NCI-H345 (cell line): ENCODE data around the gene LHX5.

ENCODE experiments used
- DNase-seq: peaks from one replicate; lab custom pipeline; 2025; lab: John Stamatoyannopoulos, UW

LHX5 gene

DNA sequence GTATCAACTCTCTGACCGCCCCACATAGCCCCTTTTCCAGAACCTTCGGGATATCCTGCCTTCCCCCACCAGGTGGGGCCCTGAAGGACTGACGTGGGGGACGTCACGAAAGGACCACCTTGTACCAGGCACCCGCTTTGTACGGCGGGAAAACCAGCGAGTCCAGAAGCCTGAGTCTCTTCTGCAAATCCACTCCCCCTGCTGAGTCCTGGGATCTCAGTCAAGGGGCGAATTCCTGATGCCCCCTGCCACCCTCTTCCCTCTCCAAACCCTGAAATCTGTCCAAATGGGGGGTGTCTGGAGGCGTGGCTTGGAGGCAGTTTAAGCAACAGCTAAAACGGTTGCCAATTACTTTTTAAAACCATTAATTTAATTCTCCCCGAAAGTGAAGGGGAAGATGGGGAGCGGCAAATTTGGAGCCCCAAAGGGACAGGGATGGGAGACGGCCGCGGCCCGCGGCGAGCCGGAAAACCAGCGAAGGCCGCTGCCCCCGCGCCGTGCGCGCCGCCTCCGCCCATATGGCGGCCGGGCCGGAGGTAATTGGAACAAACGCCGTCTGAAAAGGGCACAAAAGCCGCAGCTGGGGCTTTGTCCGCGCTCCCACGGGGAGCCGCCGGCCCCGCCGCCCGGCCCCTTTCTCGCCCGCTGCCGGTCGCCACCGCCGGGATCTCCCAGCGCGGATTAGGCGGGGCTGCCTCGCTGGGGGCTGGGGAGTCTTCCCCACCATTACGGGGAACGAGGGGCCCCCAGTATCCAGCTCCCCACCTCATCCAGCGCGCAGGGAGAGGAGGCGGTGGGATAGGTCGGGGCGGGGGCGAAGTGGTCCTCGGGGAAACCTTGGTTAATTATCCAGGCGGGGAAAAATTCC, 6.6 kb downstream of the LHX5 start:
- DNase-seq, result no peak

GRCh38 chr12:113464452-113464775, 7.3 kb downstream of the LHX5 start:
- DNase-seq, result no peak

- peak; percentile 13 for DNase-seq
Measured at GRCh38 chr12:113463746-113464451, 7.8 kb downstream of the LHX5 start.

DNA sequence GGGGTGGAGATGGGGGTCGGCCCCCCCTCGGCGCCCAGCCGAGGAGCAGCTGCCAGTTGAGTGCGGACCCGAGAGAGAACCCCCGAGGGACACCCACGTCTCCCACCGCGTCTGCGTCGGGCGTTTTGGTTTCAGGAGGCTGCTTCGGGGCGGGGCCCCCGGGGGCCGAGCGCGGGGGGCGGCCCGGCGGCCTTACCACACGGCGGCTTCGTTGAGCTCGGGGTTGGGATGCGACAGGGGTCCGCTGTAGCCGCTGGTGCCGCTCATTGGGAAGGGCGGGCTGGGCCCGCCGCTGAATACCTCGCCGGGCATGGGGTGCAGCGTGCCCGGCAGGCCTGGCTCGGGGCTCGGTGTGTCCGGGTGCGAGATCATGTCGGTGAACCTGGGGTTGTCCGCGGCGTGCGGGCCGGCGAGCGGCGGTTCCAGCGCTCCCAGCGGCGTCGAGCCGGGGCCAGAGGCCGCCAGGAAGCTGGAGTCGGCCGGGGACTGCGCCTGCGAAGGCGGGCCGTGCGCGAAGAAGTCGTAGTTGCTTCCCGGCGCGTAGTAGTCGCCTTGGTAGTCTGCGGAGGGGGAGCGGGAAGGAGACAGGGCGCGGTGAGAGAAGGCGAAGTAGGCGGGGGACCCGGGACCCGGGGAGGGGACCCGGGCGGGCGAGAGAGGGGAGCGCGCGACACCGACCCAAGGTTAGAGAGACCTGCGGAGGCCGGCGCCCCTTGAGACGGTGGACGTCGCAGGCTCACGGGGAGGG, 8.5 kb downstream of the LHX5 start:
- DNase-seq, result no peak

DNA sequence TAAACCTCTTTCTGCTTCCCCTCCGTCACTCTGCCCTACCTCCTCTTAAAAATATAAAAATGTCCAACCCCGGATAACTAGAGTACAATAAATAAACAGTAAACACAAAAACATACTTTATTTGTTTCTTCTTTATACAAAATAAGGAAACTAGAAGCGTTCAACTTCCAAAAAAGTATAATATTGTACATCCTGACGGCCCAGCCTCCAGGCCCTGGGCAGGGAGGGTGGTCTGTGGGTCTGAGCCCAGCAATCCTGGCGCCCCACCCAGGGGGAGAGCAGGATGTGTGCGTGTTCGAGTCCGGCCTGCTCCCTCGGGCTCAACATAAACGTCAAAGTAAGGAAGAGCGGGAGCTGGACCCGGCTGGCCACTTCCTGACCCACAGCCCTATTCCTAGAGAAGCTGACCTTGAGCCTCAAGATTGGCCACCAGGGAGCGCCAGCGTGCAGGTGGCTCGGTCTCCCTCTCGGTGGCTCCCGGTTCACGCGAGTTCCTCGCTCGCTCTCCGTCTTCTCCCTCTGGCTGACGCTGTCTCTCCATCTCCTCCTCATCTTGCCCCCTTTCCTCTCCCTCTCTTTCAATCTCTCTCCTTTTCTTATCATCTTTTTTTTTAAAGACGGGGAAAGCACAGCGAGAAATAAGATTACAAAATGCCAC, 9.4 kb downstream of the LHX5 start:
- peak; percentile 69 for DNase-seq

GRCh38 chr12:113461666-113462065, 10.0 kb downstream of the LHX5 start:
- DNase-seq, result no peak

- DNase-seq, result no peak
Measured at GRCh38 chr12:113459981-113460380, 11.7 kb downstream of the LHX5 start.

DNA sequence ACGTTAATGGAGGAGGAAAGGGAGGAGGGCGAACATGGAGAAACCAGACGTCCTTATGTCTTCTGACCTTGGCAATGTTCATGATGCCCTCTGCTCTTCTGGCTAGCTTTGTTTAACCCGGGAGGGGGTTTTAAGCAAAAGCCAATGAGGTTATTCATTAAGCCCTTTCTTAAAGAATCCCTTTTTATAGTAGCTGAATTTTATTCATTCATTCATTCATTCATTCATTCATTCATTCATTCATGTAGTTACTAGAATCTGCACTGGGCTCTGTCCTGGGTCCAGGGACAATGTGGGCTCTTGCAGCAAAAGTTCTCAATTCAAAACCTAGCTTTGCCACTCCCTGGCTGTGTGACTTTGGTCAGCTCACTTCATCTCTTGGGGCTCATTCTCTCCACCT, 14.0 kb downstream of the LHX5 start:
- no peak for DNase-seq

DNA sequence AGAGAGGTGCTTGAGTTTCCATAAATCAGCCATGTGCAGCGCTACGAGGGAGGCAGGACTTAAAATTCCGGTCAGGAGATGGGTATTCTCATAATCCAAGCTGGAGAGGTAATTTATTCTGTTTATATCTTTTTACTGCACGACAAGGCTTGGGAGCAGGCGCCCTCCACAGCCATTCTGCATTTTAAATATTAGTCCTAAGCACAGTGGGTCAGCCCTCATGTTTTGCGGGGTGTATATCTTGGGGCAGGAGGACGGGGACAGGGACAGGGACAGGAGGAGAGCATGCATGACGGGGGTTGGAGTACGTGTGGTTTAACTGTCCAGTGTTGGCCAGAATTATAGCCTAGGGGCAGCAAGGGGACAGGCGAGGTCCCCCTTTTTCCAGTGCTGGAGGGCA, 14.5 kb downstream of the LHX5 start:
- DNase-seq, result no peak

- no peak for DNase-seq
Measured at GRCh38 chr12:113456761-113457160, 14.9 kb downstream of the LHX5 start.

DNA sequence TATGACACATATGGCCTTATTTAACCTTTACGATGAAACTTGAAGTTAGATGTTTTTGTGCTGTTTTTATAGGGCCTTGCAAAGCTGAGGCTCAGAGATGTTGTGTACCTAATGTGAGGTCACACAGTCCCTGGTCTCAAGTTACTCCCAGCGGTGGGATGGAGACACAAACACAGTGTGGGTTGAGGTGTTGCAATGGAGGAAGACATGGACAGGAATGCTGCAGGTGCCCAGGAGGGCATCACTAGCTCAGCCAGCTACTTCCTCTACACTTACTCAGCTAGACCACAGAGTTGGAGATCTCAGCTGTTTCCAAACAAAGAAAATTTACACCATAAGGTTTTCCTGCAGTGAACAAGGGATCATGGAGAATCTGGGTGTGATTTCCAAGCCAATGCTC, 15.5 kb downstream of the LHX5 start:
- DNase-seq, result no peak

- DNase-seq, result no peak
Measured at GRCh38 chr12:113453330-113453729, 18.3 kb downstream of the LHX5 start.

- DNase-seq, result no peak
Measured at GRCh38 chr12:113452458-113452857, 19.2 kb downstream of the LHX5 start.

DNA sequence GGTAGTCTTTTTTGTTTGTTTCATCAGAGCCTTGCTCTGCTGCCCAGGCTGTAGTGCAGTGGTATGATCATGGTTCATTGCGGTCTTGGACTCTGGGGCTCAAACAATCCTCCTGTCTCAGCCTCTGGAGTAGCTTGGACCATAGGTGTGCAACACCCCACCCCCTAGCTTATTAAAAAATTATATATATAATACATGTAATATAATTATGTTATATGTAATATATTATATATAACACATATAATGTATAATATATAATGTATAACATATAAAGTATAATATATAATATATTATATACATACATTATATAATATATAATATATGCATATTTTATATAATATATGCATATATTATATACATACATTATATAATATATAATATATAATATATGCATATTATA, 21.8 kb downstream of the LHX5 start:
- no peak for DNase-seq

- DNase-seq, result no peak
Measured at GRCh38 chr12:113449299-113449698, 22.4 kb downstream of the LHX5 start.

DNA sequence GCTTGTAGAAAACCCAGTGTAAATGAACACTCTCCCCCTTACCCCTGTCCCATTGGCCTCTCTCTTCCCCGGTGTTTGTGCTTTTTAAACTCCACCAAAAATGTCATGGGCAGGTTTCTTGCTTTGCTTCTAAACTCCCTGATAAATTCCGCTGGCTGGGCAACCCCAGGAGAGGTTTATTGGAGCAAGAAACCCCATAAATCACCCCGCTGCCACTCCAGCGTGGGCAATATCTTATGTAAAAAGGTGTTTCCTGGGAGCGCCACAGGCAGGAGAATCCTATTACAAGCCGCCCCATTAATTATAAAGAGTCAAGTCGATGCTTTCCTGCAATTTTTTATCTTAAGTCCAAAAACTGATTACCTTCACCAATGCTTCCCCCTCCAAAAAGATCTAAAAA, 22.8 kb downstream of the LHX5 start:
- no peak for DNase-seq

DNA sequence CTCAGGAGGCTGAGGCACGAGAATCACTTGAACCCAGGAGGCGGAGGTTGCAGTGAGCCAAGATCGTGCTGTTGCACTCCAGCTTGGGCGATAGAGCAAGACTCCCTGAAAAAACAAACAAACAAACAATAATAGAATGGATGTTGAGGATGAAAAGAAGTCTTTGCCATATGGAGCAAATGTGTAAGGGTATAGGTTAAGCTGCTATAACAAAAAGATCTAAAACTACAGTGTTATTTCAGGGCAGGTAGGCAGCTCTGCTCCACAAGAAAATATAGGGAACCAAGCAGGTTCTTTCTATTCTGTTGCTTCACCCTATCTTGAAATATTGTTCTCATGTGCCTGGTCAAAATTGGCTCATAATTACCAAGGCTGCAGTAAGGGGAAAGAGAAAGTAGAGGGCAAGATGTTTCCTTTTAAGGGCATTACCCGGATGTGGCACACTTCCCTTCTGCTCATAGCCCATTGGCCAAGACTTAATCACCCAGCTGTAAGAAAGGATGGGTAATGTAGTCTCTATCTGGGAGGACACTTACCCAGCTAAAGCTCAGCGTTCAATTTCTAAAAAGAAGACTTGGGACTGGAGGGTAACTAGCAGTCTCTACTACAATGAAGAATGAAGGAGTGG, 26.0 kb downstream of the LHX5 start:
- no peak for DNase-seq

- no peak for DNase-seq
Measured at GRCh38 chr12:113443030-113443539, 28.6 kb downstream of the LHX5 start.

DNA sequence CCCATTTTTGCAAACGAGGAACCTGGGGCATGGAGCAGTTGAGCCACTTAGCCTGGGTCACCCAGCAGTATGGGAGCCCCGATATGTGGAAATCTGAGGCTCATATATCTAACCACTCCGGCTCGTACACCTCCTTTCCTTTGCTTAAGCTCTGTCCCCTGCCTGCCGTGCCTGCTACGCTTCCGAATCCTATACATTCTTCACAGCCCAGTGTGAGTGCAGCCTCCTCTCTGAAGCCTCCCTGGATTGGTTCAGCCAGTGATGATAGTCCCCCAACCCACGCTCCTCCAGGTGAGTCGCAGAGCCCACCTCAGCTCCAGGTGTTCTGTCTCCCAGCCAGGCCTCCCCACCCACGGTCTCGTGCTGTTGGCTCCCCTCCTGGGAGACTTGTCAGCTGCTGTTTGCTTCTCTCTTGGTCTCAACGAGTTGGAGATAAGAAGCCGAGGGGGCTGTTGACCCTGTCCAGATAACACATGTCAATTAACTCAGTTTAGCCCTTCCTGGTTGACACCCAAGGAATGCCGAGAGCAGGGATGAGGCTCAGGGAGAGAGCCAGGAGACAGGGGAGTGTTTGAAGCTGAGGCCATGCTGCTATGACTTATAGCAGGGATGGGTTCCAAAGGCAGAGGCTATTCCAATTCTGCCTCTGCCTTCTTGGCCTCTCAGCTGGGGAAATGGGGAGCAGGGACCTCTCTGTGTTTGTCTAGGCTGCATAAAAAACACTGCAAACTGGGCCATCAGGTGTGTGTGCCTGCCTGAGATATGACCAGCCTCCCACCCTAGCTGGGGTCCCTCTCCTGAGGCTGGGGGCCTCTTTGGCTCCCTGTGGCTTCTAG, 30.5 kb downstream of the LHX5 start:
- no peak for DNase-seq

- no peak for DNase-seq
Measured at GRCh38 chr12:113440336-113440735, 31.3 kb downstream of the LHX5 start.

DNA sequence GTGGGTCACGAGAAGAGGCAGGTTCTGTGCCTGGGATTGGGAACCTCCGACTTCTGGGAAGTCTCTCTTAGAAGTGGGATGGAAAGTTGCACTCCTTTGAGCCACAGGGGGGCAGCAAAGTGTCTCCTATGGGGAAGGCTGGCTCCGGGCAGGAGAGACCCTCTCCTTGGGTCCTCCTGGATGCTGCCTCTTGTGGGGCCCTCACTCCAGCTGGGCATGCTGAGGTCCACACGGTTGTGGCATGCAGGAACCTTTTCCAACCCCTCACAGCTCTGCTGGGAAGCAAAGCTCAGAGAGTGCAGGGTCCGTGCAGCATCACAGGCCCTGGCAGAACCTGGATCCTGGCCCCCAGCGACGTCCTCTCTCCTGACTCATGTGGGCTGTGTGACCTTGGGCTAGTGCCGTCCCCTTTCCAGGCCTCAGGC, 32.1 kb downstream of the LHX5 start:
- DNase-seq, result peak; percentile 43
